K562 (cell line): ENCODE results near the gene MXD3. TPM values are rescaled to one million over a fixed set of nuclear protein-coding genes. Genes with fewer than 3 reads are reported as not detected.

Experiments
- ATAC-seq: fragments of 200-7000 bp; cut with Tn5 transposase; 3 replicates; pipeline ENCODE4 v1.9.1; 2020; ENCODE audit warnings: moderate library complexity
- BruUV-seq: library from RNA; stranded (reverse); fragments of 400-500 nt; replicated peaks from 2 replicates; lab custom pipeline; 2021; lab: Mats Ljungman, UMichigan
- CTCF ChIA-PET: fragments of 300-600 bp; formaldehyde crosslinking; extraction: SDS; loops from one replicate; lab custom pipeline; 2021; ENCODE audit warnings: low intra/inter-chr PET ratio; lab: Yijun Ruan, JAX
- POLR2A ChIA-PET: fragments of 300-600, 350-650 bp; sonication (Branson Sonifier 250); formaldehyde crosslinking; extraction: SDS; loops from one replicate; lab custom pipeline; 2021; ENCODE audit warnings: antibody characterized with exemption, inconsistent platforms; lab: Yijun Ruan, JAX
- DNase-seq, 4 experiments: peaks; one replicate each; pipeline versions ENCODE4 v3.0.0 to v3.0.0-alpha.2; 2011 to 2018; ENCODE audit warnings: low spot score in 3 of 4, mixed read lengths in 3 of 4; ENCODE audit errors: extremely low read depth in 1 of 4
- FAIRE-seq: peaks from 2 replicates; lab custom pipeline; 2011; peaks lifted over from hg19 to GRCh38; lab: Jason Lieb, UNC
- H2AFZ ChIP-seq: 2 replicates; pipeline ENCODE4 v1.6.0; 2011; ENCODE audit warnings: low read depth, low read length, control low read depth, inconsistent platforms
- H3K27ac ChIP-seq: fragments of 200-600 bp; 3 replicates; pipeline ENCODE4 v1.8.0; 2011; ENCODE audit warnings: low read depth, mild to moderate bottlenecking, control low read depth, inconsistent platforms, low read length, moderate library complexity, mixed read lengths; ENCODE audit errors: extremely low read depth
- H3K27me3 ChIP-seq, 2 experiments: fragments of 300-600 bp in 1 of 2; 2 replicates in 1 of 2; 3 replicates in 1 of 2; pipeline versions ENCODE4 v1.6.0 to v1.8.0; 2011; ENCODE audit warnings: inconsistent platforms in 2 of 2, low read length in 2 of 2, mild to moderate bottlenecking in 1 of 2, mixed read lengths in 1 of 2, moderate library complexity in 1 of 2; ENCODE audit not compliant: control insufficient read depth in 2 of 2, insufficient read depth in 2 of 2
- H3K36me3 ChIP-seq: fragments of 300-600 bp; 3 replicates; pipeline ENCODE4 v1.8.0; 2011; ENCODE audit warnings: mild to moderate bottlenecking, low read length, inconsistent platforms; ENCODE audit not compliant: control insufficient read depth, insufficient read depth
- H3K4me1 ChIP-seq, 2 experiments: fragments of 200-600 bp in 1 of 2; replicated peaks in 1 of 2; 2 replicates in 1 of 2; 3 replicates in 1 of 2; pipeline versions ENCODE4 v1.5.1 to v1.8.0; 2011; ENCODE audit warnings: inconsistent platforms in 2 of 2, low read length in 2 of 2, mild to moderate bottlenecking in 1 of 2, mixed read lengths in 1 of 2, moderate library complexity in 1 of 2; ENCODE audit not compliant: control insufficient read depth in 2 of 2, insufficient read depth in 2 of 2
- H3K4me2 ChIP-seq: 2 replicates; pipeline ENCODE4 v1.6.1; 2011; ENCODE audit warnings: low read length, control low read depth, inconsistent platforms, mixed read lengths; ENCODE audit not compliant: insufficient read depth
- H3K4me3 ChIP-seq: fragments of 200-600 bp; sonication (generic), shearing (Covaris generic); 2 replicates; pipeline ENCODE4 v1.5.1; 2016; ENCODE audit warnings: control low read depth, inconsistent platforms
- H3K79me2 ChIP-seq: fragments of 200-600 bp; 3 replicates; pipeline ENCODE4 v1.8.0; 2011; ENCODE audit warnings: low read length, inconsistent platforms; ENCODE audit not compliant: control insufficient read depth, insufficient read depth
- H3K9ac ChIP-seq, 2 experiments: 2 replicates each; pipeline versions ENCODE4 v1.6.0 to v1.6.1; 2011; ENCODE audit warnings: low read depth in 2 of 2, low read length in 2 of 2, control low read depth in 1 of 2, inconsistent platforms in 1 of 2, mild to moderate bottlenecking in 1 of 2, mixed read lengths in 1 of 2; ENCODE audit not compliant: insufficient read depth in 1 of 2
- H3K9me1 ChIP-seq: one replicate; pipeline ENCODE4 v1.6.0; 2011; ENCODE audit warnings: inconsistent platforms, mild to moderate bottlenecking, low read length, moderate library complexity; ENCODE audit not compliant: control insufficient read depth, insufficient read depth
- H3K9me3 ChIP-seq: replicated peaks from 2 replicates; pipeline ENCODE4 v1.5.1; 2011; ENCODE audit warnings: low read depth, low read length, inconsistent platforms; ENCODE audit not compliant: control insufficient read depth, insufficient read depth
- H4K20me1 ChIP-seq: replicated peaks from 2 replicates; pipeline ENCODE4 v1.6.1; 2011; ENCODE audit warnings: low read length, inconsistent platforms, mixed read lengths; ENCODE audit not compliant: control insufficient read depth, insufficient read depth
- MYC ChIP-seq, 2 experiments: fragments of 250-450 bp in 1 of 2; sonication (Bioruptor Pico) in 1 of 2; IDR thresholded peaks; 2 replicates each; pipeline versions ENCODE4 v1.5.1 to v1.6.1; 2012 to 2021; ENCODE audit warnings: low read depth in 2 of 2, borderline replicate concordance in 1 of 2, improper control_type of control experiment in 1 of 2, low read length in 1 of 2, mild to moderate bottlenecking in 1 of 2, moderate library complexity in 1 of 2
- OTX1 ChIP-seq: fragments of 450-650 bp; formaldehyde crosslinking; IDR thresholded peaks from 2 replicates; pipeline ENCODE4 v1.4.0; 2022; ENCODE audit warnings: mild to moderate bottlenecking
- POLR2G ChIP-seq: fragments of 200-400 bp; formaldehyde crosslinking; IDR thresholded peaks from 2 replicates; pipeline ENCODE4 v1.6.1; 2017; ENCODE audit warnings: low read depth, mild to moderate bottlenecking, antibody characterized with exemption, low read length, moderate library complexity
- WGBS: fragments of 100-300 bp; shearing (Covaris generic); methylation state at CpG from one replicate; pipeline ENCODE4 v1.1.6; 2016; ENCODE audit warnings: low coverage, mixed read lengths; ENCODE audit not compliant: insufficient coverage; ENCODE audit errors: missing lambda C conversion rate; 5-methylcytosine and 5-hydroxymethylcytosine counted together
- in situ Hi-C: fragments of 300-500 bp; cut with MboI; formaldehyde crosslinking; loops from 4 replicates; pipeline ENCODE4 v1.15.0; 2018; ENCODE audit warnings: inconsistent platforms, mixed read lengths
- intact Hi-C: fragments of 100-400 bp; cut with micrococcal nuclease; formaldehyde crosslinking; loops from 2 replicates; pipeline ENCODE4 v1.14.2; 2022
- polyA plus RNA-seq, 8 experiments: library from polyadenylated mRNA; depleted of rRNA in 4 of 8; stranded (reverse) in 5 of 8; unstranded in 3 of 8; fragments of >200 nt; fragmentation: Nextera tagmentation in 2 of 8; fragmentation: Illumina TruSeq in 1 of 8; extraction: Ambion mirVana in 2 of 8; extraction: Trizol in 1 of 8; gene quantifications; 2 replicates each; pipeline versions ENCODE4 v1.2.1 to v1.2.3, GENCODE V29; 2011 to 2014; ENCODE audit warnings: inconsistent platforms in 1 of 8, missing spikeins in 1 of 8
- total RNA-seq, 7 experiments: library from RNA; depleted of rRNA in 6 of 7; stranded (reverse); fragments of >200 nt in 6 of 7; fragmentation: Illumina TruSeq in 2 of 7; extraction: Trizol in 2 of 7; gene quantifications; 2 replicates each; pipeline versions ENCODE4 v1.2.1 to v1.2.3, GENCODE V29; 2011 to 2021; ENCODE audit warnings: low replicate concordance in 1 of 7
- TF ChIP-seq, protein P1 (sequence below): fragments of 450-650 bp; IDR thresholded peaks from 2 replicates; pipeline ENCODE4 v1.7.1; 2018; ENCODE audit warnings: mild to moderate bottlenecking, low read depth; ENCODE audit not compliant: partially characterized antibody

The MXD3 gene
- total and polyA plus RNA-seq, 9 of the 15 experiments (the other 6 are each of a cell fraction or from before 2014, with no cell fraction given), result 0.28 to 24.8 (median 4.5) TPM

DNA sequence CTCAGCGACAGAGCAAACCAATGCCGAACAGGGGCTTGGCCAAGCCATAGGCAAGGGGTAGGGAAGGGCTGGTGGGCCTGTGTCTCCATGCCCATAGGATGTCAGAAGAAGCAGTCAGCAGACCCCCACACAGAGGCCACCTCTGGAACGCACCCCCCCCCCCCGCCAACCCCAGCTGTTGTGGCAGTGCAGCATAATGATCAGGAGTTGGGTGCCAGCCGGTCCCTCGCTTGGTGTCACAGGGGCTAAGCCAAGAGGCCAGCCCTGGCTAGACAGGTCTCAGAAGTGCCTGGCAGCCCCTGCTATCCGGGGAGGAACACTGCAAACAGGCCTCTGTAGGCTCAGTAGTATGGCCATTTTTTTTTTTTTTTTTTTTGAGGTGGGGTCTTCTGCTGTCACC lies 3.7 kb upstream of the MXD3 start:
- in situ Hi-C loops, result no loop called here
- ATAC-seq, result no peak
- FAIRE-seq, result no peak

DNA sequence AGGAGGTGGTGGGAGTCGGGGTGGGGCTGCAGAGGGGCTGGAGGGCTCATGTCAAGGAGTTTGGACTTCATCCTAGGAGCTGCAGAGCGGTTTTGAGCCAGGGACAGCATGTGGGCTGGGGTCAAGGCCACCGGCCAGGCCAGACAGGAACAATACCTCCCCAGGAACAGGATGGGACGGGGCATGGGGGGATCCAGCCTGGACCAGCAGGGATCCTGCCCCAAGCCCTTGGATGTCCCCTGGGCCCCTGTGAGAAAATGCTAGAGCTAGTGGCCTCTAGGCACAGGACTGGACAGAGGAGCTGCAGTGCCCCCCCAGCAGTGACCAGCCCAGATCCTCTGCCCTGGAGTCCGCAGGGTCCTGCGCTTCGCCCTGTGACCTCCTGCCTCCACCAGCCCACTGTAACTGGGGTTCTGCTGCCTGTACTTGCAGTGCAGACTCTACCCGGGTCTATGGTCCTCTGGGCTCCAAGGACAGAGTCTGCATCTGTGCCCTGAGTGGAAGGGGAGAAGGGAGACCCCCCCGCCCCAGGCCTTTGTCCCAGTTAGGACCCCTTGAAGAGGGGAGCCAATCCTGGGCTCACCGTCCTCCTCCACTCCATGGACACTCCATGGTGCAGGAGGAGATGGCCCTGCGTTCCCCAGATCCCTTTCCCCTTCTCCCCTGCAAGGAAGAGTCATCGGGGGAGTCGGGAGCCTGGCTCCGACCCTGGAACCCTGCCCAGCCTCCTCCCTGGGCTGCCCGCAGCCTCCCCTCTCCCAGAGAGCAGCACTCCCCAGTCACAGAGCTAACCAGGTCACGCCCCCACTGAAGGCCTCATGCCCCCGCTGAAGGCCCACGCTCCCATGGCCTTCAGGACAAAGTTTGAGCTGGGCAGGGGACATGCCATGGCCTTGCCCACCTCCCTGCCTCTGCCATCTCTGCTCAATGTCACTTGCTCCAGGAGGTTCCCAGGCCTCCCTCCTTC lies 3.0 kb upstream of the MXD3 start:
- peak; percentile 9; the same call in 1 of the 2 replicates for TF ChIP-seq POLR2G
- TF ChIP-seq, protein P1, sequence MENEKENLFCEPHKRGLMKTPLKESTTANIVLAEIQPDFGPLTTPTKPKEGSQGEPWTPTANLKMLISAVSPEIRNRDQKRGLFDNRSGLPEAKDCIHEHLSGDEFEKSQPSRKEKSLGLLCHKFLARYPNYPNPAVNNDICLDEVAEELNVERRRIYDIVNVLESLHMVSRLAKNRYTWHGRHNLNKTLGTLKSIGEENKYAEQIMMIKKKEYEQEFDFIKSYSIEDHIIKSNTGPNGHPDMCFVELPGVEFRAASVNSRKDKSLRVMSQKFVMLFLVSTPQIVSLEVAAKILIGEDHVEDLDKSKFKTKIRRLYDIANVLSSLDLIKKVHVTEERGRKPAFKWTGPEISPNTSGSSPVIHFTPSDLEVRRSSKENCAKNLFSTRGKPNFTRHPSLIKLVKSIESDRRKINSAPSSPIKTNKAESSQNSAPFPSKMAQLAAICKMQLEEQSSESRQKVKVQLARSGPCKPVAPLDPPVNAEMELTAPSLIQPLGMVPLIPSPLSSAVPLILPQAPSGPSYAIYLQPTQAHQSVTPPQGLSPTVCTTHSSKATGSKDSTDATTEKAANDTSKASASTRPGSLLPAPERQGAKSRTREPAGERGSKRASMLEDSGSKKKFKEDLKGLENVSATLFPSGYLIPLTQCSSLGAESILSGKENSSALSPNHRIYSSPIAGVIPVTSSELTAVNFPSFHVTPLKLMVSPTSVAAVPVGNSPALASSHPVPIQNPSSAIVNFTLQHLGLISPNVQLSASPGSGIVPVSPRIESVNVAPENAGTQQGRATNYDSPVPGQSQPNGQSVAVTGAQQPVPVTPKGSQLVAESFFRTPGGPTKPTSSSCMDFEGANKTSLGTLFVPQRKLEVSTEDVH, result no peak
- in situ Hi-C loops (no loop called here), intact Hi-C loops (loop anchor here (5.0 kb wide), 1 partner anchor 183 kb away; the partner anchor contains the start of gene PDLIM7)
- Histone ChIP-seq H3K9ac (peak overlapping the region in 1 of 2 experiments; percentile 76; a peak in 2 of 4 replicates), H3K4me2 (no peak overlapping the region), H4K20me1 (no peaks in the 10 kb centered on the region), H3K4me3 (no peak overlapping the region), H3K9me3 (no peaks in the 10 kb centered on the region), H3K4me1 (peaks cover 18 to 55% of the 10 kb centered on the region in 2 experiments), H3K36me3 (peaks cover 7% of the 10 kb centered on the region; the same call in 2 of the 3 replicates), H3K27ac (no peak overlapping the region), H2AFZ (no peak overlapping the region), H3K27me3 (no peaks in the 10 kb centered on the region), H3K9me1 (no peaks in the 10 kb centered on the region), H3K79me2 (peaks cover 12% of the 10 kb centered on the region; the same call in 2 of the 3 replicates)
- DNase-seq (no peak), ATAC-seq (no peak), FAIRE-seq (no peak)
- no TSS peak for BruUV-seq
- ChIA-PET POLR2A (no interaction called here), CTCF (no interaction called here)
- 73% methylated on average over 16 of the region's 18 CpGs for WGBS

More for the DNA sequence above, 3.7 kb upstream of the MXD3 start:
- Histone ChIP-seq H3K9ac (peak overlapping the region in 1 of 2 experiments; percentile 57; a peak in 1 of 4 replicates), H3K79me2 (peaks cover 12% of the 10 kb centered on the region; the same call in 2 of the 3 replicates), H3K4me2 (no peak overlapping the region), H3K4me1 (peaks cover 14 to 51% of the 10 kb centered on the region in 2 experiments), H3K27me3 (no peaks in the 10 kb centered on the region), H3K27ac (no peak overlapping the region), H3K4me3 (no peak overlapping the region), H4K20me1 (no peaks in the 10 kb centered on the region), H2AFZ (no peak overlapping the region), H3K9me3 (no peaks in the 10 kb centered on the region), H3K9me1 (no peaks in the 10 kb centered on the region), H3K36me3 (peaks cover 7% of the 10 kb centered on the region; the same call in 2 of the 3 replicates)
- BruUV-seq, result no TSS peak
- ChIA-PET POLR2A (interaction anchor here (0.9 to 1.3 kb wide), 2 partner anchors 13 to 142 kb away, joined by 3 to 4 read pairs; no protein-coding TSS in a partner anchor), CTCF (no interaction called here)
- WGBS, result 83% methylated on average over 7 of the region's 7 CpGs
- intact Hi-C loops, result loop anchor here (5.0 kb wide), 1 partner anchor 182 kb away; the partner anchor contains the start of gene PDLIM7
- TF ChIP-seq MYC (IDR thresholded peaks at IDR 0.05; ENCODE audit: low read depth, low read length) (no peak), MYC (CRISPR knock-in tag; IDR thresholded peaks at IDR 0.05; ENCODE audit: borderline replicate concordance, low read depth) (no peak), OTX1 (CRISPR knock-in tag) (no peak)
- no peak for DNase-seq
